ENCODE measurements around the gene NAALADL1.

DNA sequence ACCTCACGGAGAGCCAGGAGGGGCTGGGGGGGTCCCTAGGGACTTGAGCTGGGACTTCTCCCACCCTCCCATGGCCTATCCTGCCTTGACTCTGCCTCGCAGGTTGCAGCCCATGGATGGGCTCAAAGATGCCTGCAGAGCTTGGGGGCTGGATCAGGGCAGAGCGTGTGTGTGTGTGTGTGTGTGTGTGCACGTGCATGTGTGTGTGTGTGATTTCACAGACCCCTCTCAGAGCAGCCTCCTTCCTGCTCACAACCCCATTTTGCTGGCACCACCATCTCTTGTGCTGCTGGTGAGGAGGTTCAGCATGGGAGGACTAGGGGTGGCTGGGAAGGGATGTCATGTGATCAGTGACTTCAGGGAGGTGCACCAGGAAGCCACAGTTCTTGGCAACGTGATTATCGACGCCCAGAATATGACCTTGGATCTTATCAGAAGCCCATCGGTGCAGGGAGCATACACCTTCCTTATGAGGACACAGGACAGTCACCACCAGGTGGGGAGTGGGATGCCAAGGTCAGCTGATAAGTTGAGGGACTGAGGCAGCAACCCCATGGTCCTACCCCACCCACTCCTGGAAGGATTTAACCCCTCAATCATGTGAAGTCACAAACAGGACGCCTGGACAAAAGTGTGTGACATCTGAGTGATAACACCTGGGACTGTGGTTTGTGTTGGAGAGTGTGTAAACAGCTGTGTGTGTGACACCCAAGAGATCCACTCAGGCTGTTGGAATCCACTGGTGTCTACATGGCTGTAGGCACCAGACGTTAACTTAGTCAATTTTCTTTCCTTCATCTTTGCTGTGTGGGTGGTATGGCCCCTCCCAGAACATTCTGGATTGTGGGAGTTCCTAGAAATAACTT lies 1.8 kb upstream of the NAALADL1 start:
- TF ChIP-seq CTCF (conservative IDR thresholded peaks at IDR 0.05; ENCODE audit: low read depth in 2 of 2), result no peak
- no peak for TF ChIP-seq POLR2AphosphoS5 (IDR thresholded peaks at IDR 0.05; ENCODE audit: low read depth)
- TF ChIP-seq EZH2 (IDR thresholded peaks at IDR 0.05; ENCODE audit: low read depth, unreplicated experiment), result no peak
- TF ChIP-seq REST (IDR thresholded peaks at IDR 0.05; ENCODE audit: unreplicated experiment), result no peak
- TF ChIP-seq ZNF114 (CRISPR knock-in tag; IDR thresholded peaks at IDR 0.05), result no peak
- TF ChIP-seq EZH2phosphoT487 (IDR thresholded peaks at IDR 0.05; ENCODE audit: unreplicated experiment), result no peak
- TF ChIP-seq ETS1 (IDR thresholded peaks at IDR 0.05), result no peak
- no peak for TF ChIP-seq NANOG (IDR thresholded peaks at IDR 0.05; ENCODE audit: borderline replicate concordance)
- TF ChIP-seq JUNB (IDR thresholded peaks at IDR 0.05; ENCODE audit: unreplicated experiment), result no peak
- TF ChIP-seq ZNF331 (CRISPR knock-in tag; IDR thresholded peaks at IDR 0.05; ENCODE audit: low read depth), result no peak
